Adipocyte (in vitro differentiated cells): ENCODE results near the gene SLC7A10.

Source experiments
- DNase-seq: peaks from one replicate; pipeline ENCODE4 v3.0.0-alpha.2; 2015; ENCODE audit warnings: low read depth
- H3K27me3 ChIP-seq: replicated peaks from 2 replicates; pipeline ENCODE4 v1.7.0; 2013; ENCODE audit warnings: mild to moderate bottlenecking, low read length, moderate library complexity; ENCODE audit not compliant: control insufficient read depth, insufficient read depth
- H3K36me3 ChIP-seq: 2 replicates; pipeline ENCODE4 v1.7.0; 2013; ENCODE audit warnings: low read length, mild to moderate bottlenecking, moderate library complexity; ENCODE audit not compliant: control insufficient read depth, insufficient read depth, severe bottlenecking
- H3K4me1 ChIP-seq: 2 replicates; pipeline ENCODE4 v1.7.0; 2013; ENCODE audit warnings: mild to moderate bottlenecking, low read length, moderate library complexity; ENCODE audit not compliant: control insufficient read depth, insufficient read depth
- H3K4me3 ChIP-seq: 2 replicates; pipeline ENCODE4 v1.7.0; 2013; ENCODE audit warnings: mild to moderate bottlenecking, low read length, moderate library complexity
- H3K9ac ChIP-seq: 2 replicates; pipeline ENCODE4 v1.7.0; 2013; ENCODE audit warnings: mild to moderate bottlenecking, low read length, moderate library complexity
- H3K9me3 ChIP-seq: 2 replicates; pipeline ENCODE4 v1.7.0; 2013; ENCODE audit warnings: mild to moderate bottlenecking, low read length, moderate library complexity; ENCODE audit not compliant: control insufficient read depth

Gene SLC7A10

DNA sequence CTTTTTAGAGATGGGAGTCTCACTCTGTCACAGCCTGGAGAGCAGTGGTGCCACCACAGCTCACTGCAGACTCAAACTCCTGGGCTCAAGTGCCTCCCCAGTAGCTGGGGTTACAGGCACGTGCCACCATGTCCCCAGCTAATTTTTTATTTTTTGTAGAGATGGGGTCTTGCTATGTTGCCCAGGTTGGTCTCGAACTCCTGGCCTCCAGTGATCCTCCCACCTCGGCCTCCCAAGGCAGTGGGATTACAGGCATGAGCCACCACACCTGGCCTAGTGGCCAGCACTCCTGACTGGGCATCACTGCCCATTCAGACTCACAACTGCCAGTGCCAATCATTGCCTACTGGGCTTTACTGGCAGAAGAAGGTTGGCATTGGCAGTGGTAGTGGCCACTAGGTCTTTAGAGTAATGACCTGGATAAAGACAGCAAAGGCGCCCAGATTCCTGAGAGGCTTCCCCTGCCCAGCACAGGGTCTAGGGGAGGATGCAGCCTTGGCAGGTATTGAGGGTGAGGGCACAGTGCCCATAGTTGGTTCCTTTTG, 26.8 kb upstream of the SLC7A10 start:
- peaks cover 2% of the 10 kb centered on the region for H3K9me3 ChIP-seq
- no peak overlapping the region for H3K9ac ChIP-seq
- no peak overlapping the region for H3K4me3 ChIP-seq
- DNase-seq: no peak
- no peaks in the 10 kb centered on the region for H3K4me1 ChIP-seq
- H3K27me3 ChIP-seq: peaks cover 19% of the 10 kb centered on the region
- no peaks in the 10 kb centered on the region for H3K36me3 ChIP-seq

GRCh38 chr19:33251526-33252090, 26.0 kb upstream of the SLC7A10 start:
- no peak for DNase-seq
- Histone ChIP-seq H3K9ac (no peak overlapping the region), H3K4me1 (peaks cover 2% of the 10 kb centered on the region)

DNA sequence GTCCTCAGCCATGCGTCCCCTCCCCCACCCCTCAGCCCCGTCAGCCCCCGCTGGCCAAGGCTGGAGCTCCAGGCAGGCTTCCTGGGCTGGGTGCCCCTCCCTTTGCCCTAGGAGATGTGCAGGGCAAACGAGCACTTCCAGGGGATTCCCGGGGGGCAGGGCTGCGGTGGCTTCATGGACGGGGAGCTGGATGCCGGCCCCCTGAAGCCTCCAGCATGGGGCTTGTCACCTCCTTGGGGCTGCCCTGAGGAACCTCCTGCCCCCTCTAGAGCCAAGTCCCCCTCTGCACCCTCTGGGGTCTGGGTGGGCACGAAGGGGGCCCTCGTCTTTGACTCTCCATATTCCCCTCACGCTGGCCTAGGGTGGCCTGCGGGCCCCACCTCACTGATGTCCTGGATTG, 25.4 kb upstream of the SLC7A10 start:
- Histone ChIP-seq H3K36me3 (no peaks in the 10 kb centered on the region), H3K4me3 (no peak overlapping the region), H3K4me1 (peaks cover 5% of the 10 kb centered on the region), H3K27me3 (peaks cover 19% of the 10 kb centered on the region), H3K9ac (no peak overlapping the region), H3K9me3 (no peaks in the 10 kb centered on the region)
- DNase-seq: no peak

More at GRCh38 chr19:33251526-33252090, 26.0 kb upstream of the SLC7A10 start:
- Histone ChIP-seq H3K36me3 (no peaks in the 10 kb centered on the region), H3K27me3 (peaks cover 19% of the 10 kb centered on the region), H3K4me3 (no peak overlapping the region), H3K9me3 (no peaks in the 10 kb centered on the region)

- no peaks in the 10 kb centered on the region for H3K36me3 ChIP-seq
- no peak for DNase-seq
- H3K27me3 ChIP-seq: peaks cover 19% of the 10 kb centered on the region
- peaks cover 3% of the 10 kb centered on the region for H3K9me3 ChIP-seq
- H3K4me1 ChIP-seq: peaks cover 5% of the 10 kb centered on the region
- no peak overlapping the region for H3K9ac ChIP-seq
- H3K4me3 ChIP-seq: no peak overlapping the region
Observed at GRCh38 chr19:33250500-33250899, 24.9 kb upstream of the SLC7A10 start.

DNA sequence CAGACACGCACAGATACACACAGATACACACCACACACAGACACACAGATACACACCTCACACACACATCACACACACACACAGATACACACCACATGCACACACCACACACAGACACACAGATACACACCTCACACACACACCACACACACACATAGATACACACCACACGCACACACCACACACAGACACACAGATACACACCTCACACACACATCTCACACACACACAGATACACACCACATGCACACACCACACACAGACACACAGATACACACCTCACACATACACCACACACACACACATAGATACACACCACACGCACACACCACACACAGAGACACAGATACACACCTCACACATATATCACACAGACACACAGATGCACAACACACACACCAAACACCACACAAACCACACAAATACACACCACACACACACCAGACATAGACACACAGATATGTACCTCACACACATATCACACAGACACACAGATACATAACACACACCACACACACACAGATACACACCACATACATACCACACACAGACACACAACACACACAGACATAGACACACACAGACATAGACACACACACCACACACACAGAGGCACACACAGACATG, 24.2 kb upstream of the SLC7A10 start:
- Histone ChIP-seq H3K4me1 (peaks cover 5% of the 10 kb centered on the region), H3K27me3 (peaks cover 15% of the 10 kb centered on the region)
- no peak for DNase-seq

GRCh38 chr19:33248954-33249613, 23.4 kb upstream of the SLC7A10 start:
- Histone ChIP-seq H3K9ac (no peak overlapping the region), H3K27me3 (peaks cover 9% of the 10 kb centered on the region), H3K9me3 (peaks cover 3% of the 10 kb centered on the region), H3K36me3 (no peaks in the 10 kb centered on the region), H3K4me3 (no peak overlapping the region), H3K4me1 (peaks cover 5% of the 10 kb centered on the region)
- DNase-seq: no peak

More for the DNA sequence above, 24.2 kb upstream of the SLC7A10 start:
- H3K4me3 ChIP-seq: no peak overlapping the region
- H3K36me3 ChIP-seq: no peaks in the 10 kb centered on the region
- peaks cover 3% of the 10 kb centered on the region for H3K9me3 ChIP-seq
- no peak overlapping the region for H3K9ac ChIP-seq

- peaks cover 5% of the 10 kb centered on the region for H3K4me1 ChIP-seq
- no peaks in the 10 kb centered on the region for H3K36me3 ChIP-seq
- no peak overlapping the region for H3K9ac ChIP-seq
- H3K9me3 ChIP-seq: peaks cover 3% of the 10 kb centered on the region
- no peak overlapping the region for H3K4me3 ChIP-seq
- DNase-seq: no peak
- H3K27me3 ChIP-seq: peaks cover 3% of the 10 kb centered on the region
Observed at GRCh38 chr19:33248553-33248953, 22.9 kb upstream of the SLC7A10 start.

GRCh38 chr19:33248104-33248503, 22.5 kb upstream of the SLC7A10 start:
- Histone ChIP-seq H3K27me3 (peaks cover 7% of the 10 kb centered on the region), H3K9me3 (peaks cover 3% of the 10 kb centered on the region), H3K4me3 (no peak overlapping the region), H3K4me1 (peaks cover 5% of the 10 kb centered on the region), H3K9ac (no peak overlapping the region), H3K36me3 (no peaks in the 10 kb centered on the region)
- DNase-seq: no peak

GRCh38 chr19:33247441-33247819, 21.8 kb upstream of the SLC7A10 start:
- Histone ChIP-seq H3K9ac (no peak overlapping the region), H3K4me3 (no peak overlapping the region), H3K36me3 (no peaks in the 10 kb centered on the region), H3K27me3 (peaks cover 10% of the 10 kb centered on the region), H3K9me3 (peaks cover 3% of the 10 kb centered on the region), H3K4me1 (peaks cover 5% of the 10 kb centered on the region)
- DNase-seq: no peak

- H3K36me3 ChIP-seq: no peaks in the 10 kb centered on the region
- H3K9ac ChIP-seq: no peak overlapping the region
- H3K4me1 ChIP-seq: peaks cover 5% of the 10 kb centered on the region
- no peak for DNase-seq
- peaks cover 3% of the 10 kb centered on the region for H3K9me3 ChIP-seq
- H3K4me3 ChIP-seq: no peak overlapping the region
- peaks cover 10% of the 10 kb centered on the region for H3K27me3 ChIP-seq
Observed at GRCh38 chr19:33246709-33247440, 21.2 kb upstream of the SLC7A10 start.
